ENCODE data around the gene APRT. TPM values are rescaled to one million over a fixed set of nuclear protein-coding genes. Genes with fewer than 3 reads are reported as not detected.

Gene APRT
- total and polyA plus RNA-seq, 2 of the 4 experiments (the other 2 are of a cell fraction) = 40.5 to 157 TPM

DNA sequence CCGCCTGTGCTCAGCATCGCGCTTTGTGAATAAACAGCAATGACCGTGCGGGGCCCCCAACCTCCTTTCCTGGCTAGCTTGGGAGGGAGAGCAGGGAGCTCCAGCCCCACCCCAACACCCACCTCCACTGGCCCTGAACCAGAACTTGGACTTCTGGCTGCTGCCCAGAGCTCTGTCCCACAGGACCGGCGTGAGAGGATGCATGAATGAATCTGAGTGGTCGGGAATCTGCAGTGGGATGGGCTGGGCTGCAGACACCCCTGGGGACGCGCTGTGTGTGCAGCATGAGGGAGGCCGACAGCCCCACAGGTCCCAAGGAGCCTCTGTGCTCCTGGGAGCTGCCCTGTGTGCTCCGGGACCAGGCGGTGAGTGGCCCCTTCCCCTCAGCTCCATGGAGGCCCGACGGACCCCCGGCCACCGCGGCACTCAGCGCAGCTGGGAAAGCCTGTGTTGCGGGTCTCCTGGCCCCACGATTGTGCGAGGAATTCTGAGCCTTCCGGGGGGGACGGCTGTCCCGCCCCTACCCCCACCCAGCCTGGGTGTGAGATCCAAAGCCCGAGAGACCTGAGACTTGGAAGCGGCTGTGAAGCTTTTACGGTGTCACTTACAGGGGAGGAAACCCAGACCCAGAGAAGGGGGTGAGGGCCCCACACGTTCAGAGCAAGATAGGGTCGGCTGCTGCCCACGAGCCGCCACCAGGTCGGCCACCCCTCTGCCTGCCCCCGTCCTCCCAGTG, 32.2 kb downstream of the APRT start:
- CTCF ChIA-PET = interaction anchor here (0.6 to 1.3 kb wide), 3 partner anchors 7 to 42 kb away, joined by 3 to 4 read pairs (median 3); no protein-coding TSS in a partner anchor
- TF ChIP-seq RAD21 (IDR thresholded peaks at IDR 0.05; ENCODE audit: low read length) = no peak
- peak overlapping the region; percentile 22 for H2BK5ac ChIP-seq (ENCODE audit: low read depth, low read length, poor library complexity, severe bottlenecking)
- dilution Hi-C loops (cut with HindIII; ENCODE audit: low sequenced_read_pairs, unreplicated experiment) (no loop called here), intact Hi-C loops (cut with micrococcal nuclease) (no loop called here), in situ Hi-C loops (cut with MboI; ENCODE audit: low sequenced_read_pairs) (loop anchor here (5.0 kb wide), 1 partner anchor 32 kb away; no protein-coding TSS in a partner anchor)
- WGBS, 2 experiments (ENCODE audit: extremely low coverage in 2 of 2, insufficient read length in 1 of 2) = 51% methylated on average over 13 of the region's 34 CpGs; no CpG with 5 or more reads in 1 of the 2 experiments
- no peaks in the 10 kb centered on the region for H3K27me3 ChIP-seq (ENCODE audit: control insufficient read depth, insufficient read depth, low read length)
- H2BK15ac ChIP-seq (ENCODE audit: low read depth, low read length) = no peak overlapping the region
- no peak overlapping the region for H3K9ac ChIP-seq (ENCODE audit: low read depth, low read length)
- H3K56ac ChIP-seq (ENCODE audit: extremely low read depth, insufficient read depth, low read length) = no peak overlapping the region
- peak overlapping the region; percentile 57; the same call in 1 of the 2 replicates for H3K27ac ChIP-seq (ENCODE audit: insufficient read depth, low read length)
- H4K8ac ChIP-seq (ENCODE audit: low read depth in 2 of 2, low read length in 2 of 2) = no peak overlapping the region; a peak in 1 of 4 replicates
- no TSS peak for BruUV-seq (replicated peaks)
- H3K9me3 ChIP-seq (ENCODE audit: control insufficient read depth, insufficient read depth, low read length) = no peaks in the 10 kb centered on the region
- ATAC-seq (ENCODE audit: low read depth) (no peak), DNase-seq (no peak)
- peak overlapping the region; percentile 79 for H2AK9ac ChIP-seq (replicated peaks; ENCODE audit: low read depth, low read length, poor library complexity)
- H2AK5ac ChIP-seq (ENCODE audit: low read depth, low read length) = peak overlapping the region; percentile 76
- peak overlapping the region; percentile 65; the same call in 1 of the 2 replicates for H3K23ac ChIP-seq (ENCODE audit: low read depth, low read length)
- H3K4me1 ChIP-seq (ENCODE audit: control insufficient read depth, insufficient read depth, low read length) = peaks cover 51% of the 10 kb centered on the region
- peak overlapping the region; percentile 44 for H3K4ac ChIP-seq (ENCODE audit: low read depth, low read length)
- H3K36me3 ChIP-seq (ENCODE audit: control insufficient read depth, insufficient read depth, low read length) = peaks cover 3% of the 10 kb centered on the region; the same call in 1 of the 2 replicates
- peaks cover 15% of the 10 kb centered on the region for H3K9me1 ChIP-seq (ENCODE audit: insufficient read depth, low read length)
- H4K5ac ChIP-seq (ENCODE audit: low read depth, low read length) = 0 out of 2 replicates have a peak overlapping the region, but pooled peaks have one; percentile 21
- no peak overlapping the region for H3K14ac ChIP-seq (replicated peaks; ENCODE audit: low read depth, low read length)
- peaks cover 2 to 61% of the 10 kb centered on the region in 2 experiments; a peak in 3 of 4 replicates for H3K79me1 ChIP-seq (ENCODE audit: low read depth in 1 of 2, low read length in 2 of 2)
- POLR2A ChIA-PET (ENCODE audit: unreplicated experiment) = no interaction called here
- peak overlapping the region; percentile 12; the same call in 1 of the 2 replicates for H3K4me2 ChIP-seq (ENCODE audit: low read depth, low read length)
- H3K18ac ChIP-seq (ENCODE audit: low read depth, low read length) = no peak overlapping the region
- H2AFZ ChIP-seq (replicated peaks; ENCODE audit: low read length, poor library complexity) = peak overlapping the region; percentile 40
- peaks cover 93% of the 10 kb centered on the region for H4K20me1 ChIP-seq (ENCODE audit: insufficient read depth, low read length)
- no peak overlapping the region for H3K4me3 ChIP-seq (ENCODE audit: insufficient read depth, low read depth, low read length)
- H2BK120ac ChIP-seq (ENCODE audit: low read depth, low read length) = no peak overlapping the region
- H2BK20ac ChIP-seq (ENCODE audit: low read depth, low read length) = no peak overlapping the region
- peak overlapping the region; percentile 23; the same call in 1 of the 2 replicates for H4K91ac ChIP-seq (ENCODE audit: insufficient read depth, low read depth, low read length)

All from IMR-90 (cell line).